ENCODE results near the gene ARHGAP42. TPM values are rescaled to one million over a fixed set of nuclear protein-coding genes. Genes with fewer than 3 reads are reported as not detected.

The ARHGAP42 gene
- total RNA-seq, 1 experiment from 2014 or later: 8.0 TPM

GRCh38 chr11:100639140-100639539 is 47.9 kb upstream of the ARHGAP42 start:
- no peaks in the 10 kb centered on the region for H3K27me3 ChIP-seq (replicated peaks; ENCODE audit: insufficient read depth, low read depth, low read length, poor library complexity)
- H3K36me3 ChIP-seq (ENCODE audit: insufficient read depth, low read length, poor library complexity, severe bottlenecking): no peaks in the 10 kb centered on the region
- no peaks in the 10 kb centered on the region for H3K9me3 ChIP-seq (ENCODE audit: low read depth, low read length, poor library complexity, severe bottlenecking)
- ChIA-PET CTCF (no interaction called here), POLR2A (ENCODE audit: low non-redundant PET) (no interaction called here)
- TF ChIP-seq EZH2 (IDR thresholded peaks at IDR 0.05; ENCODE audit: borderline replicate concordance, low read depth, low read length, poor library complexity, severe bottlenecking): no peak
- TF ChIP-seq CTCF (conservative IDR thresholded peaks at IDR 0.05; ENCODE audit: low read depth, low read length): no peak
- DNase-seq (ENCODE audit: low spot score): no peak
- H3K4me3 ChIP-seq (ENCODE audit: low read depth, low read length, poor library complexity, severe bottlenecking): no peak overlapping the region
- BruUV-seq (replicated peaks): no TSS peak
- intact Hi-C loops (cut with micrococcal nuclease; ENCODE audit: unreplicated experiment): no loop called here
- H3K4me1 ChIP-seq (ENCODE audit: insufficient read depth, low read length, poor library complexity, severe bottlenecking): no peaks in the 10 kb centered on the region
- H3K27ac ChIP-seq (ENCODE audit: low read depth, low read length, poor library complexity, severe bottlenecking): no peak overlapping the region

- BruUV-seq (replicated peaks): no TSS peak
- Histone ChIP-seq H3K4me1 (ENCODE audit: insufficient read depth, low read length, poor library complexity, severe bottlenecking) (no peaks in the 10 kb centered on the region), H3K9me3 (ENCODE audit: low read depth, low read length, poor library complexity, severe bottlenecking) (no peaks in the 10 kb centered on the region), H3K4me3 (ENCODE audit: low read depth, low read length, poor library complexity, severe bottlenecking) (no peak overlapping the region), H3K36me3 (ENCODE audit: insufficient read depth, low read length, poor library complexity, severe bottlenecking) (no peaks in the 10 kb centered on the region), H3K27ac (ENCODE audit: low read depth, low read length, poor library complexity, severe bottlenecking) (no peak overlapping the region), H3K27me3 (replicated peaks; ENCODE audit: insufficient read depth, low read depth, low read length, poor library complexity) (no peaks in the 10 kb centered on the region)
- no peak for TF ChIP-seq EZH2 (IDR thresholded peaks at IDR 0.05; ENCODE audit: borderline replicate concordance, low read depth, low read length, poor library complexity, severe bottlenecking)
- no peak for TF ChIP-seq CTCF (conservative IDR thresholded peaks at IDR 0.05; ENCODE audit: low read depth, low read length)
- POLR2A ChIA-PET (ENCODE audit: low non-redundant PET): no interaction called here
- intact Hi-C loops (cut with micrococcal nuclease; ENCODE audit: unreplicated experiment): no loop called here
- DNase-seq (ENCODE audit: low spot score): no peak
- CTCF ChIA-PET: no interaction called here
These were observed 47.0 kb upstream of the ARHGAP42 start for GRCh38 chr11:100640071-100640470.

GRCh38 chr11:100640646-100641045 is 46.4 kb upstream of the ARHGAP42 start:
- POLR2A ChIA-PET (ENCODE audit: low non-redundant PET): no interaction called here
- BruUV-seq (replicated peaks): no TSS peak
- Histone ChIP-seq H3K4me1 (ENCODE audit: insufficient read depth, low read length, poor library complexity, severe bottlenecking) (no peaks in the 10 kb centered on the region), H3K4me3 (ENCODE audit: low read depth, low read length, poor library complexity, severe bottlenecking) (no peak overlapping the region), H3K27me3 (replicated peaks; ENCODE audit: insufficient read depth, low read depth, low read length, poor library complexity) (no peaks in the 10 kb centered on the region), H3K36me3 (ENCODE audit: insufficient read depth, low read length, poor library complexity, severe bottlenecking) (no peaks in the 10 kb centered on the region), H3K9me3 (ENCODE audit: low read depth, low read length, poor library complexity, severe bottlenecking) (no peaks in the 10 kb centered on the region), H3K27ac (ENCODE audit: low read depth, low read length, poor library complexity, severe bottlenecking) (no peak overlapping the region)
- no peak for TF ChIP-seq CTCF (conservative IDR thresholded peaks at IDR 0.05; ENCODE audit: low read depth, low read length)
- intact Hi-C loops (cut with micrococcal nuclease; ENCODE audit: unreplicated experiment): no loop called here
- CTCF ChIA-PET: no interaction called here
- peak; percentile 21 for DNase-seq (ENCODE audit: low spot score)

Data from A673 (cell line).